SK-N-SH (cell line): ENCODE results near the gene CT47B1. TPM values are rescaled to one million over a fixed set of nuclear protein-coding genes. Genes with fewer than 3 reads are reported as not detected.

ENCODE experiments used
- CTCF ChIA-PET: fragments of 300-600, 350-600 bp; formaldehyde crosslinking; extraction: SDS; loops from one replicate; lab custom pipeline; 2021; lab: Yijun Ruan, JAX
- POLR2A ChIA-PET: fragments of 350-600 bp; sonication (Branson Sonifier 250); formaldehyde crosslinking; extraction: SDS; loops from one replicate; lab custom pipeline; 2020; ENCODE audit warnings: antibody characterized with exemption, inconsistent platforms; lab: Yijun Ruan, JAX
- DNase-seq: peaks from one replicate; pipeline ENCODE4 v3.0.0; 2012
- H2AFZ ChIP-seq: fragments of 200-600 bp; sonication (generic); 2 replicates; pipeline ENCODE4 v1.8.1; 2016; ENCODE audit warnings: antibody characterized with exemption, mild to moderate bottlenecking, low read depth
- H3F3A ChIP-seq: fragments of 200-600 bp; sonication (generic); replicated peaks from 2 replicates; pipeline ENCODE3; 2016; ENCODE audit warnings: antibody characterized with exemption, mild to moderate bottlenecking; ENCODE audit not compliant: insufficient read depth
- H3K27ac ChIP-seq, 2 experiments: fragments of 200-500 bp in 1 of 2; fragments of 200-600 bp in 1 of 2; sonication (Bioruptor generic) in 1 of 2; sonication (generic), shearing (Covaris generic) in 1 of 2; 2 replicates each; pipeline versions ENCODE4 v1.5.1 to v1.6.1; 2014 to 2016; ENCODE audit warnings: low read depth in 2 of 2, inconsistent platforms in 1 of 2, low read length in 1 of 2, mild to moderate bottlenecking in 1 of 2, mixed read lengths in 1 of 2
- H3K27me3 ChIP-seq: fragments of 200-600 bp; sonication (generic), shearing (Covaris generic); 2 replicates; pipeline ENCODE4 v1.6.1; 2016; ENCODE audit warnings: mixed run types; ENCODE audit not compliant: insufficient read depth
- H3K36me3 ChIP-seq, 2 experiments: fragments of 200-500 bp in 1 of 2; fragments of 200-600 bp in 1 of 2; sonication (Bioruptor generic) in 1 of 2; sonication (generic) in 1 of 2; replicated peaks in 1 of 2; 2 replicates each; pipeline versions ENCODE3 to v1.5.1; 2014 to 2016; ENCODE audit warnings: low read length in 1 of 2, mild to moderate bottlenecking in 1 of 2; ENCODE audit not compliant: insufficient read depth in 2 of 2, control insufficient read depth in 1 of 2
- H3K4me1 ChIP-seq, 2 experiments: fragments of 200-500 bp in 1 of 2; fragments of 200-600 bp in 1 of 2; sonication (Bioruptor generic) in 1 of 2; sonication (generic), shearing (Covaris generic) in 1 of 2; 2 replicates each; pipeline versions ENCODE4 v1.5.1 to v1.6.1; 2014 to 2016; ENCODE audit warnings: low read depth in 1 of 2, low read length in 1 of 2, mixed run types in 1 of 2; ENCODE audit not compliant: insufficient read depth in 2 of 2, control insufficient read depth in 1 of 2
- H3K4me2 ChIP-seq: fragments of 200-600 bp; sonication (generic), shearing (Covaris generic); 2 replicates; pipeline ENCODE4 v1.6.1; 2017; ENCODE audit warnings: mixed run types
- H3K4me3 ChIP-seq, 2 experiments: fragments of 200-500 bp in 1 of 2; fragments of 200-600 bp in 1 of 2; sonication (Bioruptor generic) in 1 of 2; sonication (generic), shearing (Covaris generic) in 1 of 2; 2 replicates each; pipeline versions ENCODE4 v1.5.1 to v1.8.1; 2014 to 2016; ENCODE audit warnings: low read depth in 2 of 2, inconsistent platforms in 1 of 2, low read length in 1 of 2, mild to moderate bottlenecking in 1 of 2, mixed read lengths in 1 of 2, moderate library complexity in 1 of 2
- H3K79me2 ChIP-seq: fragments of 200-600 bp; sonication (generic); 2 replicates; pipeline ENCODE4 v1.8.1; 2017; ENCODE audit warnings: mild to moderate bottlenecking; ENCODE audit not compliant: insufficient read depth
- H3K9ac ChIP-seq: fragments of 200-600 bp; sonication (generic); 2 replicates; pipeline ENCODE4 v1.6.1; 2017; ENCODE audit warnings: mixed run types
- H3K9me2 ChIP-seq: fragments of 200-600 bp; sonication (generic); 2 replicates; pipeline ENCODE4 v1.6.1; 2017; ENCODE audit warnings: mixed run types
- H3K9me3 ChIP-seq: fragments of 200-600 bp; sonication (generic); 2 replicates; pipeline ENCODE4 v1.6.1; 2017; ENCODE audit warnings: mixed run types, mild to moderate bottlenecking, moderate library complexity
- H4K20me1 ChIP-seq: fragments of 200-600 bp; sonication (generic); 2 replicates; pipeline ENCODE4 v1.6.1; 2017; ENCODE audit warnings: mild to moderate bottlenecking, mixed run types; ENCODE audit not compliant: insufficient read depth
- CTCF ChIP-seq: fragments of 200-600 bp; sonication (generic); IDR thresholded peaks from 2 replicates; pipeline ENCODE4 v1.6.1; 2017; ENCODE audit warnings: antibody characterized with exemption, mild to moderate bottlenecking, moderate library complexity
- EZH2phosphoT487 ChIP-seq: fragments of 200-600 bp; sonication (generic); IDR thresholded peaks from 2 replicates; pipeline ENCODE4 v1.6.1; 2017; ENCODE audit warnings: low read depth, mixed run types, mild to moderate bottlenecking, antibody characterized with exemption, moderate library complexity, borderline replicate concordance
- FOSL2 ChIP-seq: IDR thresholded peaks from 2 replicates; pipeline ENCODE4 v1.4.0; 2012; ENCODE audit warnings: low read depth, mild to moderate bottlenecking, moderate library complexity, borderline replicate concordance
- FOXM1 ChIP-seq: IDR thresholded peaks from 2 replicates; pipeline ENCODE4 v1.4.0; 2012; ENCODE audit warnings: low read depth, mild to moderate bottlenecking
- GABPA ChIP-seq: IDR thresholded peaks from 2 replicates; pipeline ENCODE4 v1.4.0; 2012; ENCODE audit warnings: low read depth, mild to moderate bottlenecking
- GATA2 ChIP-seq: sonication (generic); formaldehyde crosslinking; IDR thresholded peaks from 2 replicates; pipeline ENCODE4 v1.5.0; 2020; ENCODE audit warnings: mild to moderate bottlenecking, missing genetic modification reagents
- NRF1 ChIP-seq: IDR thresholded peaks from 2 replicates; pipeline ENCODE4 v1.6.1; 2012; ENCODE audit warnings: low read depth, mild to moderate bottlenecking, low read length
- RAD21 ChIP-seq: IDR thresholded peaks from 2 replicates; pipeline ENCODE4 v1.6.1; 2012; ENCODE audit warnings: mild to moderate bottlenecking, low read length
- TAF1 ChIP-seq: IDR thresholded peaks from 2 replicates; pipeline ENCODE4 v1.6.1; 2012; ENCODE audit warnings: low read depth, mild to moderate bottlenecking, low read length, moderate library complexity, borderline replicate concordance
- TEAD4 ChIP-seq: IDR thresholded peaks from 2 replicates; pipeline ENCODE4 v1.4.0; 2012; ENCODE audit warnings: mild to moderate bottlenecking, borderline replicate concordance; ENCODE audit not compliant: insufficient read depth
- USF2 ChIP-seq: fragments of 150-350 bp; IDR thresholded peaks from 2 replicates; pipeline ENCODE4 v1.6.1; 2017; ENCODE audit warnings: antibody characterized with exemption, low read length, low read depth, borderline replicate concordance
- ZBTB33 ChIP-seq: IDR thresholded peaks from 2 replicates; pipeline ENCODE4 v1.4.0; 2012; ENCODE audit warnings: low read depth, borderline replicate concordance
- WGBS: methylation state at CpG from one replicate; pipeline ENCODE4 v1.1.6; 2017; ENCODE audit warnings: low lambda C conversion rate; 5-methylcytosine and 5-hydroxymethylcytosine counted together
- polyA plus RNA-seq, 3 experiments: library from polyadenylated mRNA; depleted of rRNA; stranded (reverse); fragments of >200 nt; gene quantifications; 2 replicates each; pipeline ENCODE4 v1.2.3, GENCODE V29; 2012
- TF ChIP-seq, protein P1 (sequence below): IDR thresholded peaks from 2 replicates; pipeline ENCODE4 v1.4.0; 2012; ENCODE audit warnings: low read depth
- TF ChIP-seq, protein P2 (sequence below): IDR thresholded peaks from 2 replicates; pipeline ENCODE4 v1.6.1; 2012; ENCODE audit warnings: mild to moderate bottlenecking, low read depth, low read length, moderate library complexity

The CT47B1 gene
- polyA plus RNA-seq, 1 of the 3 experiments (the other 2 are of a cell fraction): not detected

GRCh38 chrX:120840827-120841226 is 34.8 kb downstream of the CT47B1 start:
- ChIA-PET POLR2A (no interaction called here), CTCF (no interaction called here)
- H3K27me3 ChIP-seq: no peaks in the 10 kb centered on the region
- no peaks in the 10 kb centered on the region for H3F3A ChIP-seq
- no peaks in the 10 kb centered on the region for H3K4me1 ChIP-seq
- H3K4me3 ChIP-seq: no peak overlapping the region
- TF ChIP-seq FOSL2 (no peak), FOXM1 (no peak), TEAD4 (no peak), GATA2 (CRISPR knock-in tag) (no peak), ZBTB33 (no peak), RAD21 (no peak), USF2 (no peak), TAF1 (no peak), NRF1 (no peak), GABPA (no peak), EZH2phosphoT487 (no peak), CTCF (no peak)
- TF ChIP-seq, protein P1, sequence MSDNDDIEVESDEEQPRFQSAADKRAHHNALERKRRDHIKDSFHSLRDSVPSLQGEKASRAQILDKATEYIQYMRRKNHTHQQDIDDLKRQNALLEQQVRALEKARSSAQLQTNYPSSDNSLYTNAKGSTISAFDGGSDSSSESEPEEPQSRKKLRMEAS: no peak
- TF ChIP-seq, protein P2, sequence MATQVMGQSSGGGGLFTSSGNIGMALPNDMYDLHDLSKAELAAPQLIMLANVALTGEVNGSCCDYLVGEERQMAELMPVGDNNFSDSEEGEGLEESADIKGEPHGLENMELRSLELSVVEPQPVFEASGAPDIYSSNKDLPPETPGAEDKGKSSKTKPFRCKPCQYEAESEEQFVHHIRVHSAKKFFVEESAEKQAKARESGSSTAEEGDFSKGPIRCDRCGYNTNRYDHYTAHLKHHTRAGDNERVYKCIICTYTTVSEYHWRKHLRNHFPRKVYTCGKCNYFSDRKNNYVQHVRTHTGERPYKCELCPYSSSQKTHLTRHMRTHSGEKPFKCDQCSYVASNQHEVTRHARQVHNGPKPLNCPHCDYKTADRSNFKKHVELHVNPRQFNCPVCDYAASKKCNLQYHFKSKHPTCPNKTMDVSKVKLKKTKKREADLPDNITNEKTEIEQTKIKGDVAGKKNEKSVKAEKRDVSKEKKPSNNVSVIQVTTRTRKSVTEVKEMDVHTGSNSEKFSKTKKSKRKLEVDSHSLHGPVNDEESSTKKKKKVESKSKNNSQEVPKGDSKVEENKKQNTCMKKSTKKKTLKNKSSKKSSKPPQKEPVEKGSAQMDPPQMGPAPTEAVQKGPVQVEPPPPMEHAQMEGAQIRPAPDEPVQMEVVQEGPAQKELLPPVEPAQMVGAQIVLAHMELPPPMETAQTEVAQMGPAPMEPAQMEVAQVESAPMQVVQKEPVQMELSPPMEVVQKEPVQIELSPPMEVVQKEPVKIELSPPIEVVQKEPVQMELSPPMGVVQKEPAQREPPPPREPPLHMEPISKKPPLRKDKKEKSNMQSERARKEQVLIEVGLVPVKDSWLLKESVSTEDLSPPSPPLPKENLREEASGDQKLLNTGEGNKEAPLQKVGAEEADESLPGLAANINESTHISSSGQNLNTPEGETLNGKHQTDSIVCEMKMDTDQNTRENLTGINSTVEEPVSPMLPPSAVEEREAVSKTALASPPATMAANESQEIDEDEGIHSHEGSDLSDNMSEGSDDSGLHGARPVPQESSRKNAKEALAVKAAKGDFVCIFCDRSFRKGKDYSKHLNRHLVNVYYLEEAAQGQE: no peak
- no peak overlapping the region for H3K27ac ChIP-seq
- no peak overlapping the region for H3K4me2 ChIP-seq
- no peaks in the 10 kb centered on the region for H3K9me2 ChIP-seq
- H3K79me2 ChIP-seq: no peaks in the 10 kb centered on the region
- no peak overlapping the region for H2AFZ ChIP-seq
- 12% methylated on average over 2 of the region's 2 CpGs for WGBS
- no peak overlapping the region for H3K9ac ChIP-seq
- DNase-seq: no peak
- H4K20me1 ChIP-seq: no peaks in the 10 kb centered on the region
- no peaks in the 10 kb centered on the region for H3K36me3 ChIP-seq
- no peaks in the 10 kb centered on the region for H3K9me3 ChIP-seq
